Stimulated activated CD8-positive, alpha-beta memory T cell treated with anti-CD3 and anti-CD28 coated beads, Interleukin-2, amount 100 ng/mL, for 48 hours (primary cell): ENCODE measurements around the gene RPL31.

Source experiments
- DNase-seq, 2 donors: peaks; one replicate each; pipeline ENCODE4 v3.0.0-alpha.2; 2020; ENCODE audit warnings: low read depth in 2 of 2

Gene RPL31

GRCh38 chr2:101001691-101002561 lies at the start of gene RPL31:
RPL31 (plus strand) TSS chr2:101002289; CDS start chr2:101002702, 413 bp downstream.
- DNase-seq = peak; percentile 91 to 93

- DNase-seq = no peak
These were observed 49.6 kb upstream of the RPL31 start for GRCh38 chr2:100952512-100952911.

- DNase-seq = peak in 1 of 2 donors; percentile 4
These were observed 48.6 kb upstream of the RPL31 start for GRCh38 chr2:100953406-100954043.

- DNase-seq = no peak
These were observed 48.1 kb upstream of the RPL31 start for GRCh38 chr2:100954044-100954420.

GRCh38 chr2:100955226-100955625 lies 46.9 kb upstream of the RPL31 start:
- no peak for DNase-seq

GRCh38 chr2:100956081-100956480 lies 46.0 kb upstream of the RPL31 start:
- DNase-seq = no peak

- no peak for DNase-seq
These were observed 44.0 kb upstream of the RPL31 start for GRCh38 chr2:100957996-100958653.

- DNase-seq = no peak
These were observed 42.7 kb upstream of the RPL31 start for GRCh38 chr2:100959225-100959880.

GRCh38 chr2:100960688-100961087 lies 41.4 kb upstream of the RPL31 start:
- DNase-seq = no peak

GRCh38 chr2:100962366-100963025 lies 39.6 kb upstream of the RPL31 start:
- DNase-seq = no peak

GRCh38 chr2:100963026-100963375 lies 39.1 kb upstream of the RPL31 start:
- no peak for DNase-seq

- DNase-seq = no peak
These were observed 37.9 kb upstream of the RPL31 start for GRCh38 chr2:100964222-100964621.

- no peak for DNase-seq
These were observed 37.4 kb upstream of the RPL31 start for GRCh38 chr2:100964681-100965169.

GRCh38 chr2:100965596-100965995 lies 36.5 kb upstream of the RPL31 start:
- no peak for DNase-seq

GRCh38 chr2:100967716-100968115 lies 34.4 kb upstream of the RPL31 start:
- no peak for DNase-seq

GRCh38 chr2:100968146-100969145 lies 33.6 kb upstream of the RPL31 start:
- no peak for DNase-seq

GRCh38 chr2:100969998-100970397 lies 32.1 kb upstream of the RPL31 start:
- no peak for DNase-seq

GRCh38 chr2:100971221-100971620 lies 30.9 kb upstream of the RPL31 start:
- DNase-seq = no peak

- DNase-seq = no peak
These were observed 29.6 kb upstream of the RPL31 start for GRCh38 chr2:100972452-100972851.
